GM23338 (cell line): ENCODE measurements around the gene GLA. TPM values are rescaled to one million over a fixed set of nuclear protein-coding genes. Genes with fewer than 3 reads are reported as not detected.

Experiments used
- ATAC-seq: fragments of 200-7000 bp; cut with Tn5 transposase; 3 replicates; pipeline ENCODE4 v1.9.1; 2020
- DNase-seq: peaks from one replicate; pipeline ENCODE4 v3.0.0-alpha.2; 2015; ENCODE audit warnings: low spot score
- H2AFZ ChIP-seq: fragments of 200-600 bp; sonication (generic); 2 replicates; pipeline ENCODE4 v1.8.0; 2016; ENCODE audit warnings: antibody characterized with exemption, mild to moderate bottlenecking, moderate library complexity
- H3F3A ChIP-seq: fragments of 200-600 bp; sonication (generic); replicated peaks from 2 replicates; pipeline ENCODE4 v1.8.0; 2017; ENCODE audit warnings: antibody characterized with exemption, mixed run types, low read depth
- H3K27ac ChIP-seq: fragments of 200-600 bp; sonication (generic); 2 replicates; pipeline ENCODE4 v1.6.1; 2016; ENCODE audit warnings: low read depth
- H3K27me3 ChIP-seq: fragments of 200-600 bp; sonication (generic); 2 replicates; pipeline ENCODE4 v1.8.0; 2016; ENCODE audit warnings: mild to moderate bottlenecking, mixed run types, moderate library complexity; ENCODE audit not compliant: insufficient read depth
- H3K36me3 ChIP-seq: fragments of 200-600 bp; sonication (generic); 2 replicates; pipeline ENCODE4 v1.8.0; 2016; ENCODE audit warnings: mild to moderate bottlenecking; ENCODE audit not compliant: insufficient read depth
- H3K4me1 ChIP-seq: fragments of 200-600 bp; sonication (generic); 2 replicates; pipeline ENCODE4 v1.8.0; 2016; ENCODE audit warnings: mild to moderate bottlenecking, moderate library complexity; ENCODE audit not compliant: insufficient read depth
- H3K4me2 ChIP-seq: fragments of 200-600 bp; sonication (generic); 2 replicates; pipeline ENCODE4 v1.7.1; 2017; ENCODE audit warnings: mixed run types
- H3K4me3 ChIP-seq: fragments of 200-600 bp; sonication (generic); 2 replicates; pipeline ENCODE4 v1.6.1; 2016; ENCODE audit warnings: mixed run types
- H3K79me2 ChIP-seq: fragments of 200-600 bp; sonication (generic); replicated peaks from 2 replicates; pipeline ENCODE4 v1.8.0; 2017; ENCODE audit warnings: mild to moderate bottlenecking; ENCODE audit not compliant: insufficient read depth
- H3K9me2 ChIP-seq: fragments of 200-600 bp; sonication (generic); 2 replicates; pipeline ENCODE4 v1.8.0; 2017; ENCODE audit not compliant: insufficient read depth
- H4K20me1 ChIP-seq: fragments of 200-600 bp; sonication (generic); replicated peaks from 2 replicates; pipeline ENCODE4 v1.8.0; 2017; ENCODE audit warnings: mild to moderate bottlenecking; ENCODE audit not compliant: insufficient read depth
- H3K27ac Mint-ChIP-seq: 2 replicates; pipeline ENCODE4 v1.8.0; 2020; ENCODE audit warnings: inconsistent platforms, mild to moderate bottlenecking, moderate library complexity, mixed read lengths
- H3K27me3 Mint-ChIP-seq: 3 replicates; pipeline ENCODE4 v1.8.0; 2022; ENCODE audit warnings: low read depth, mild to moderate bottlenecking, moderate library complexity, mixed read lengths, inconsistent platforms; ENCODE audit not compliant: insufficient read depth, poor library complexity
- H3K36me3 Mint-ChIP-seq: 3 replicates; pipeline ENCODE4 v1.8.0; 2021; ENCODE audit warnings: low read depth, mild to moderate bottlenecking, inconsistent platforms, moderate library complexity, mixed read lengths
- H3K4me1 Mint-ChIP-seq: 3 replicates; pipeline ENCODE4 v1.8.0; 2020; ENCODE audit warnings: mild to moderate bottlenecking, inconsistent platforms, mixed read lengths
- H3K4me3 Mint-ChIP-seq: 3 replicates; pipeline ENCODE4 v1.8.0; 2021; ENCODE audit warnings: moderate library complexity, mild to moderate bottlenecking, inconsistent platforms, mixed read lengths
- H3K9me3 Mint-ChIP-seq: 3 replicates; pipeline ENCODE4 v1.8.0; 2020; ENCODE audit warnings: moderate library complexity, mild to moderate bottlenecking, inconsistent platforms, mixed read lengths
- CREB1 ChIP-seq: fragments of 250-450 bp; sonication (Bioruptor Pico); IDR thresholded peaks from 2 replicates; pipeline ENCODE4 v1.5.0; 2020; ENCODE audit warnings: low read depth, mild to moderate bottlenecking, moderate library complexity
- EZH2 ChIP-seq: fragments of 200-600 bp; sonication (generic); IDR thresholded peaks from one replicate; pipeline ENCODE4 v1.8.0; 2017; ENCODE audit warnings: antibody characterized with exemption, mild to moderate bottlenecking, low read depth; ENCODE audit not compliant: unreplicated experiment
- EZH2phosphoT487 ChIP-seq: fragments of 200-600 bp; sonication (generic); IDR thresholded peaks from one replicate; pipeline ENCODE4 v1.8.1; 2018; ENCODE audit warnings: antibody characterized with exemption; ENCODE audit not compliant: unreplicated experiment
- JUNB ChIP-seq: IDR thresholded peaks from one replicate; pipeline ENCODE4 v1.6.1; 2016; ENCODE audit warnings: antibody characterized with exemption; ENCODE audit not compliant: unreplicated experiment
- NANOG ChIP-seq: IDR thresholded peaks from 2 replicates; pipeline ENCODE4 v1.6.1; 2016; ENCODE audit warnings: antibody characterized with exemption, borderline replicate concordance
- POLR2AphosphoS5 ChIP-seq: IDR thresholded peaks from 2 replicates; pipeline ENCODE4 v1.6.1; 2016; ENCODE audit warnings: antibody characterized with exemption, low read depth
- STAT1 ChIP-seq: IDR thresholded peaks from one replicate; pipeline ENCODE4 v1.6.1; 2016; ENCODE audit warnings: antibody characterized with exemption; ENCODE audit not compliant: unreplicated experiment
- ZNF114 ChIP-seq: fragments of 250-450 bp; sonication (Bioruptor Pico); IDR thresholded peaks from 2 replicates; pipeline ENCODE4 v1.5.0; 2020; ENCODE audit warnings: mild to moderate bottlenecking, moderate library complexity
- ZNF331 ChIP-seq: fragments of 250-450 bp; sonication (Bioruptor Pico); IDR thresholded peaks from 2 replicates; pipeline ENCODE4 v1.5.0; 2020; ENCODE audit warnings: low read depth, mild to moderate bottlenecking, moderate library complexity
- polyA plus RNA-seq: library from polyadenylated mRNA; unstranded; fragments of >200 nt; fragmentation: Nextera tagmentation; extraction: Ambion mirVana; gene quantifications from 2 replicates; pipeline ENCODE4 v1.2.1, GENCODE V29; 2016
- total RNA-seq: library from RNA; depleted of rRNA; stranded (reverse); fragments of >200 nt; shearing (Covaris generic); gene quantifications from 2 replicates; pipeline ENCODE4 v1.2.3, GENCODE V29; 2014
- TF ChIP-seq, protein P1 (sequence below): IDR thresholded peaks from 2 replicates; pipeline ENCODE4 v1.6.1; 2016; ENCODE audit warnings: antibody characterized with exemption
- TF ChIP-seq, protein P2 (sequence below): IDR thresholded peaks from one replicate; pipeline ENCODE4 v1.6.1; 2018; ENCODE audit warnings: antibody characterized with exemption; ENCODE audit not compliant: unreplicated experiment
- TF ChIP-seq, protein P3 (sequence below), 2 experiments: fragments of 200-600 bp in 1 of 2; sonication (generic) in 1 of 2; conservative IDR thresholded peaks; 2 replicates each; pipeline versions ENCODE4 v1.5.1 to v1.6.1; 2016 to 2017; ENCODE audit warnings: antibody characterized with exemption in 2 of 2, low read depth in 2 of 2, mild to moderate bottlenecking in 2 of 2, moderate library complexity in 1 of 2
- TF ChIP-seq, protein P4 (sequence below): fragments of 250-450 bp; sonication (Bioruptor Pico); IDR thresholded peaks from 2 replicates; pipeline ENCODE4 v1.5.0; 2020; ENCODE audit warnings: mild to moderate bottlenecking, moderate library complexity

GLA gene
- total and polyA plus RNA-seq, 2 experiments from 2014 or later = 34.7 to 44.4 TPM

DNA sequence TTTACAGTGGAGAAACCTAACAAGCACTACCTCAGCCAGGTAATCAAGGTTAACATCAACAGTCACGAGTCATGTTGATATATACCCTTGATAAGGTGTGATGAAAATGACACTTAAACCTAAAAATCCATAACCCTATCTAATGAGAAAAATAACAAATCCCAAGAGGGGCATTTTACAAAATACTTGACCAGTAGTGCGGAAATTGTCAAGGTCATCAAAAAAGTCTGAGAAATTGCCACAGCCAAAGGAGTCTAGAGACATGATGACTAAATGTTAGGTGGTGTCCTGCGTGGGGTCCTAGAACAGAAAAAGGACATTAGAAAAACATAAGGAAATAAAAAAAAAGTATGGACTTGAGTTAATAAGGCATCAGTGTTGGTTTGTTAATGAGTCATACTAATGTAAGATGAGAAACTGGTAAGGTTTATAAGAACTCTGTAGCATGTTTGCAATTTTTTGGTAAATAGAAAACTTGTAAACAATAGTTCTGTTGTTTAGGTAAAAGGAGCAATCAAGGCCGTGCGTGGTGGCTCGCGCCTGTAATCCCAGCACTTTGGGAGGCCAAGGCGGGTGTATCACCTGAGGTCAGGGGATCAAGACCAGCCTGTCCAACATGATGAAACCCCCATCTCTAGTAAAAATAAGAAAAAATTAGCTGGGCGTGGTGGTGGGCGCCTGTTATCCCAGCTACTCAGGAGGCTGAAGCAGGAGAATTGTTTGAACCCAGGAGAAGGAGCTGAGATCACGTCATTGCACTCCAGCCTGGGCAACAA lies 14.0 kb downstream of the GLA start:
- H3K79me2 ChIP-seq = peaks cover 26% of the 10 kb centered on the region
- H3K27me3 ChIP-seq = no peaks in the 10 kb centered on the region
- H3K4me2 ChIP-seq = no peak overlapping the region
- TF ChIP-seq STAT1 (no peak), EZH2 (no peak), CREB1 (CRISPR knock-in tag) (no peak), ZNF114 (CRISPR knock-in tag) (no peak), JUNB (no peak), POLR2AphosphoS5 (no peak), EZH2phosphoT487 (no peak), NANOG (no peak), ZNF331 (CRISPR knock-in tag) (no peak)
- TF ChIP-seq, protein P1, sequence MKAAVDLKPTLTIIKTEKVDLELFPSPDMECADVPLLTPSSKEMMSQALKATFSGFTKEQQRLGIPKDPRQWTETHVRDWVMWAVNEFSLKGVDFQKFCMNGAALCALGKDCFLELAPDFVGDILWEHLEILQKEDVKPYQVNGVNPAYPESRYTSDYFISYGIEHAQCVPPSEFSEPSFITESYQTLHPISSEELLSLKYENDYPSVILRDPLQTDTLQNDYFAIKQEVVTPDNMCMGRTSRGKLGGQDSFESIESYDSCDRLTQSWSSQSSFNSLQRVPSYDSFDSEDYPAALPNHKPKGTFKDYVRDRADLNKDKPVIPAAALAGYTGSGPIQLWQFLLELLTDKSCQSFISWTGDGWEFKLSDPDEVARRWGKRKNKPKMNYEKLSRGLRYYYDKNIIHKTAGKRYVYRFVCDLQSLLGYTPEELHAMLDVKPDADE = no peak
- TF ChIP-seq, protein P2, sequence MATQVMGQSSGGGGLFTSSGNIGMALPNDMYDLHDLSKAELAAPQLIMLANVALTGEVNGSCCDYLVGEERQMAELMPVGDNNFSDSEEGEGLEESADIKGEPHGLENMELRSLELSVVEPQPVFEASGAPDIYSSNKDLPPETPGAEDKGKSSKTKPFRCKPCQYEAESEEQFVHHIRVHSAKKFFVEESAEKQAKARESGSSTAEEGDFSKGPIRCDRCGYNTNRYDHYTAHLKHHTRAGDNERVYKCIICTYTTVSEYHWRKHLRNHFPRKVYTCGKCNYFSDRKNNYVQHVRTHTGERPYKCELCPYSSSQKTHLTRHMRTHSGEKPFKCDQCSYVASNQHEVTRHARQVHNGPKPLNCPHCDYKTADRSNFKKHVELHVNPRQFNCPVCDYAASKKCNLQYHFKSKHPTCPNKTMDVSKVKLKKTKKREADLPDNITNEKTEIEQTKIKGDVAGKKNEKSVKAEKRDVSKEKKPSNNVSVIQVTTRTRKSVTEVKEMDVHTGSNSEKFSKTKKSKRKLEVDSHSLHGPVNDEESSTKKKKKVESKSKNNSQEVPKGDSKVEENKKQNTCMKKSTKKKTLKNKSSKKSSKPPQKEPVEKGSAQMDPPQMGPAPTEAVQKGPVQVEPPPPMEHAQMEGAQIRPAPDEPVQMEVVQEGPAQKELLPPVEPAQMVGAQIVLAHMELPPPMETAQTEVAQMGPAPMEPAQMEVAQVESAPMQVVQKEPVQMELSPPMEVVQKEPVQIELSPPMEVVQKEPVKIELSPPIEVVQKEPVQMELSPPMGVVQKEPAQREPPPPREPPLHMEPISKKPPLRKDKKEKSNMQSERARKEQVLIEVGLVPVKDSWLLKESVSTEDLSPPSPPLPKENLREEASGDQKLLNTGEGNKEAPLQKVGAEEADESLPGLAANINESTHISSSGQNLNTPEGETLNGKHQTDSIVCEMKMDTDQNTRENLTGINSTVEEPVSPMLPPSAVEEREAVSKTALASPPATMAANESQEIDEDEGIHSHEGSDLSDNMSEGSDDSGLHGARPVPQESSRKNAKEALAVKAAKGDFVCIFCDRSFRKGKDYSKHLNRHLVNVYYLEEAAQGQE = no peak
- TF ChIP-seq, protein P3, sequence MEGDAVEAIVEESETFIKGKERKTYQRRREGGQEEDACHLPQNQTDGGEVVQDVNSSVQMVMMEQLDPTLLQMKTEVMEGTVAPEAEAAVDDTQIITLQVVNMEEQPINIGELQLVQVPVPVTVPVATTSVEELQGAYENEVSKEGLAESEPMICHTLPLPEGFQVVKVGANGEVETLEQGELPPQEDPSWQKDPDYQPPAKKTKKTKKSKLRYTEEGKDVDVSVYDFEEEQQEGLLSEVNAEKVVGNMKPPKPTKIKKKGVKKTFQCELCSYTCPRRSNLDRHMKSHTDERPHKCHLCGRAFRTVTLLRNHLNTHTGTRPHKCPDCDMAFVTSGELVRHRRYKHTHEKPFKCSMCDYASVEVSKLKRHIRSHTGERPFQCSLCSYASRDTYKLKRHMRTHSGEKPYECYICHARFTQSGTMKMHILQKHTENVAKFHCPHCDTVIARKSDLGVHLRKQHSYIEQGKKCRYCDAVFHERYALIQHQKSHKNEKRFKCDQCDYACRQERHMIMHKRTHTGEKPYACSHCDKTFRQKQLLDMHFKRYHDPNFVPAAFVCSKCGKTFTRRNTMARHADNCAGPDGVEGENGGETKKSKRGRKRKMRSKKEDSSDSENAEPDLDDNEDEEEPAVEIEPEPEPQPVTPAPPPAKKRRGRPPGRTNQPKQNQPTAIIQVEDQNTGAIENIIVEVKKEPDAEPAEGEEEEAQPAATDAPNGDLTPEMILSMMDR (conservative IDR thresholded peaks at IDR 0.05; ENCODE audit: low read depth in 2 of 2) = no peak
- TF ChIP-seq, protein P4, sequence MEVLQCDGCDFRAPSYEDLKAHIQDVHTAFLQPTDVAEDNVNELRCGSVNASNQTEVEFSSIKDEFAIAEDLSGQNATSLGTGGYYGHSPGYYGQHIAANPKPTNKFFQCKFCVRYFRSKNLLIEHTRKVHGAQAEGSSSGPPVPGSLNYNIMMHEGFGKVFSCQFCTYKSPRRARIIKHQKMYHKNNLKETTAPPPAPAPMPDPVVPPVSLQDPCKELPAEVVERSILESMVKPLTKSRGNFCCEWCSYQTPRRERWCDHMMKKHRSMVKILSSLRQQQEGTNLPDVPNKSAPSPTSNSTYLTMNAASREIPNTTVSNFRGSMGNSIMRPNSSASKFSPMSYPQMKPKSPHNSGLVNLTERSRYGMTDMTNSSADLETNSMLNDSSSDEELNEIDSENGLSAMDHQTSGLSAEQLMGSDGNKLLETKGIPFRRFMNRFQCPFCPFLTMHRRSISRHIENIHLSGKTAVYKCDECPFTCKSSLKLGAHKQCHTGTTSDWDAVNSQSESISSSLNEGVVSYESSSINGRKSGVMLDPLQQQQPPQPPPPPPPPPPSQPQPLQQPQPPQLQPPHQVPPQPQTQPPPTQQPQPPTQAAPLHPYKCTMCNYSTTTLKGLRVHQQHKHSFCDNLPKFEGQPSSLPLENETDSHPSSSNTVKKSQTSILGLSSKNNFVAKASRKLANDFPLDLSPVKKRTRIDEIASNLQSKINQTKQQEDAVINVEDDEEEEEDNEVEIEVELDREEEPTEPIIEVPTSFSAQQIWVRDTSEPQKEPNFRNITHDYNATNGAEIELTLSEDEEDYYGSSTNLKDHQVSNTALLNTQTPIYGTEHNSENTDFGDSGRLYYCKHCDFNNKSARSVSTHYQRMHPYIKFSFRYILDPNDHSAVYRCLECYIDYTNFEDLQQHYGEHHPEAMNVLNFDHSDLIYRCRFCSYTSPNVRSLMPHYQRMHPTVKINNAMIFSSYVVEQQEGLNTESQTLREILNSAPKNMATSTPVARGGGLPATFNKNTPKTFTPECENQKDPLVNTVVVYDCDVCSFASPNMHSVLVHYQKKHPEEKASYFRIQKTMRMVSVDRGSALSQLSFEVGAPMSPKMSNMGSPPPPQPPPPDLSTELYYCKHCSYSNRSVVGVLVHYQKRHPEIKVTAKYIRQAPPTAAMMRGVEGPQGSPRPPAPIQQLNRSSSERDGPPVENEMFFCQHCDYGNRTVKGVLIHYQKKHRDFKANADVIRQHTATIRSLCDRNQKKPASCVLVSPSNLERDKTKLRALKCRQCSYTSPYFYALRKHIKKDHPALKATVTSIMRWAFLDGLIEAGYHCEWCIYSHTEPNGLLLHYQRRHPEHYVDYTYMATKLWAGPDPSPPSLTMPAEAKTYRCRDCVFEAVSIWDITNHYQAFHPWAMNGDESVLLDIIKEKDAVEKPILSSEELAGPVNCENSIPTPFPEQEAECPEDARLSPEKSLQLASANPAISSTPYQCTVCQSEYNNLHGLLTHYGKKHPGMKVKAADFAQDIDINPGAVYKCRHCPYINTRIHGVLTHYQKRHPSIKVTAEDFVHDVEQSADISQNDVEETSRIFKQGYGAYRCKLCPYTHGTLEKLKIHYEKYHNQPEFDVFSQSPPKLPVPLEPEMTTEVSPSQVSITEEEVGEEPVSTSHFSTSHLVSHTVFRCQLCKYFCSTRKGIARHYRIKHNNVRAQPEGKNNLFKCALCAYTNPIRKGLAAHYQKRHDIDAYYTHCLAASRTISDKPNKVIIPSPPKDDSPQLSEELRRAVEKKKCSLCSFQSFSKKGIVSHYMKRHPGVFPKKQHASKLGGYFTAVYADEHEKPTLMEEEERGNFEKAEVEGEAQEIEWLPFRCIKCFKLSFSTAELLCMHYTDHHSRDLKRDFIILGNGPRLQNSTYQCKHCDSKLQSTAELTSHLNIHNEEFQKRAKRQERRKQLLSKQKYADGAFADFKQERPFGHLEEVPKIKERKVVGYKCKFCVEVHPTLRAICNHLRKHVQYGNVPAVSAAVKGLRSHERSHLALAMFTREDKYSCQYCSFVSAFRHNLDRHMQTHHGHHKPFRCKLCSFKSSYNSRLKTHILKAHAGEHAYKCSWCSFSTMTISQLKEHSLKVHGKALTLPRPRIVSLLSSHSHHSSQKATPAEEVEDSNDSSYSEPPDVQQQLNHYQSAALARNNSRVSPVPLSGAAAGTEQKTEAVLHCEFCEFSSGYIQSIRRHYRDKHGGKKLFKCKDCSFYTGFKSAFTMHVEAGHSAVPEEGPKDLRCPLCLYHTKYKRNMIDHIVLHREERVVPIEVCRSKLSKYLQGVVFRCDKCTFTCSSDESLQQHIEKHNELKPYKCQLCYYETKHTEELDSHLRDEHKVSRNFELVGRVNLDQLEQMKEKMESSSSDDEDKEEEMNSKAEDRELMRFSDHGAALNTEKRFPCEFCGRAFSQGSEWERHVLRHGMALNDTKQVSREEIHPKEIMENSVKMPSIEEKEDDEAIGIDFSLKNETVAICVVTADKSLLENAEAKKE = no peak
- no peaks in the 10 kb centered on the region; the same call in 1 of the 2 replicates for H3K4me1 ChIP-seq
- H3K36me3 ChIP-seq = peaks cover 33% of the 10 kb centered on the region
- no peak overlapping the region for H2AFZ ChIP-seq
- H3K9me2 ChIP-seq = no peaks in the 10 kb centered on the region
- H3K27ac ChIP-seq = peak overlapping the region; percentile 97
- Mint-ChIP-seq H3K27me3 (peaks cover 16% of the 10 kb centered on the region), H3K36me3 (peaks cover 50% of the 10 kb centered on the region), H3K27ac (peak overlapping the region; percentile 65), H3K9me3 (no peaks in the 10 kb centered on the region), H3K4me1 (no peaks in the 10 kb centered on the region; the same call in 2 of the 3 replicates), H3K4me3 (peak overlapping the region; percentile 98; the same call in 2 of the 3 replicates)
- no peak overlapping the region for H3K4me3 ChIP-seq
- peaks cover 31% of the 10 kb centered on the region for H3F3A ChIP-seq
- H4K20me1 ChIP-seq = no peaks in the 10 kb centered on the region; the same call in 1 of the 2 replicates
- ATAC-seq = no peak
- no peak for DNase-seq
